GM19397 (cell line): ENCODE measurements around the gene TBC1D7.
A peak's percentile ranks its signal among the peaks of the same experiment; 100 is the strongest.

Experiments used
- ATAC-seq: cut with Tn5 transposase; IDR thresholded peaks from one replicate; pipeline ENCODE4 v1.9.1; 2021; ENCODE audit warnings: mild to moderate bottlenecking, moderate library complexity; ENCODE audit not compliant: unreplicated experiment

The TBC1D7 gene

GRCh38 chr6:13273931-13274706, 54.2 kb downstream of the TBC1D7 start:
- no peak for ATAC-seq

GRCh38 chr6:13273202-13273930, 55.0 kb downstream of the TBC1D7 start:
- ATAC-seq: no peak

GRCh38 chr6:13272131-13273046, 55.9 kb downstream of the TBC1D7 start:
- peak; percentile 78 for ATAC-seq

- no peak for ATAC-seq
Observed at GRCh38 chr6:13268913-13269518, 59.3 kb downstream of the TBC1D7 start.

- no peak for ATAC-seq
Observed at GRCh38 chr6:13267142-13267651, 61.1 kb downstream of the TBC1D7 start.

GRCh38 chr6:13263669-13264068, 64.7 kb downstream of the TBC1D7 start:
- no peak for ATAC-seq

GRCh38 chr6:13262302-13263230, 65.8 kb downstream of the TBC1D7 start:
- ATAC-seq: no peak

GRCh38 chr6:13261464-13261994, 66.8 kb downstream of the TBC1D7 start:
- peak; percentile 59 for ATAC-seq

- no peak for ATAC-seq
Observed at GRCh38 chr6:13260831-13261230, 67.5 kb downstream of the TBC1D7 start.

- ATAC-seq: no peak
Observed at GRCh38 chr6:13260101-13260598, 68.2 kb downstream of the TBC1D7 start.

- no peak for ATAC-seq
Observed at GRCh38 chr6:13259393-13259792, 68.9 kb downstream of the TBC1D7 start.

GRCh38 chr6:13256266-13257001, 71.9 kb downstream of the TBC1D7 start:
- no peak for ATAC-seq
